GM23338 (cell line): ENCODE data around the gene ADORA3. TPM values are rescaled to one million over a fixed set of nuclear protein-coding genes. Genes with fewer than 3 reads are reported as not detected.

Experiments used
- ATAC-seq: fragments of 200-7000 bp; cut with Tn5 transposase; 3 replicates; pipeline ENCODE4 v1.9.1; 2020
- DNase-seq: peaks from one replicate; pipeline ENCODE4 v3.0.0-alpha.2; 2015; ENCODE audit warnings: low spot score
- H2AFZ ChIP-seq: fragments of 200-600 bp; sonication (generic); 2 replicates; pipeline ENCODE4 v1.8.0; 2016; ENCODE audit warnings: antibody characterized with exemption, mild to moderate bottlenecking, moderate library complexity
- H3F3A ChIP-seq: fragments of 200-600 bp; sonication (generic); replicated peaks from 2 replicates; pipeline ENCODE4 v1.8.0; 2017; ENCODE audit warnings: antibody characterized with exemption, mixed run types, low read depth
- H3K27ac ChIP-seq: fragments of 200-600 bp; sonication (generic); 2 replicates; pipeline ENCODE4 v1.6.1; 2016; ENCODE audit warnings: low read depth
- H3K27me3 ChIP-seq: fragments of 200-600 bp; sonication (generic); 2 replicates; pipeline ENCODE4 v1.8.0; 2016; ENCODE audit warnings: mild to moderate bottlenecking, mixed run types, moderate library complexity; ENCODE audit not compliant: insufficient read depth
- H3K36me3 ChIP-seq: fragments of 200-600 bp; sonication (generic); 2 replicates; pipeline ENCODE4 v1.8.0; 2016; ENCODE audit warnings: mild to moderate bottlenecking; ENCODE audit not compliant: insufficient read depth
- H3K4me1 ChIP-seq: fragments of 200-600 bp; sonication (generic); 2 replicates; pipeline ENCODE4 v1.8.0; 2016; ENCODE audit warnings: mild to moderate bottlenecking, moderate library complexity; ENCODE audit not compliant: insufficient read depth
- H3K4me2 ChIP-seq: fragments of 200-600 bp; sonication (generic); 2 replicates; pipeline ENCODE4 v1.7.1; 2017; ENCODE audit warnings: mixed run types
- H3K4me3 ChIP-seq: fragments of 200-600 bp; sonication (generic); 2 replicates; pipeline ENCODE4 v1.6.1; 2016; ENCODE audit warnings: mixed run types
- H3K79me2 ChIP-seq: fragments of 200-600 bp; sonication (generic); replicated peaks from 2 replicates; pipeline ENCODE4 v1.8.0; 2017; ENCODE audit warnings: mild to moderate bottlenecking; ENCODE audit not compliant: insufficient read depth
- H3K9me2 ChIP-seq: fragments of 200-600 bp; sonication (generic); 2 replicates; pipeline ENCODE4 v1.8.0; 2017; ENCODE audit not compliant: insufficient read depth
- H4K20me1 ChIP-seq: fragments of 200-600 bp; sonication (generic); replicated peaks from 2 replicates; pipeline ENCODE4 v1.8.0; 2017; ENCODE audit warnings: mild to moderate bottlenecking; ENCODE audit not compliant: insufficient read depth
- H3K27ac Mint-ChIP-seq: 2 replicates; pipeline ENCODE4 v1.8.0; 2020; ENCODE audit warnings: inconsistent platforms, mild to moderate bottlenecking, moderate library complexity, mixed read lengths
- H3K27me3 Mint-ChIP-seq: 3 replicates; pipeline ENCODE4 v1.8.0; 2022; ENCODE audit warnings: low read depth, mild to moderate bottlenecking, moderate library complexity, mixed read lengths, inconsistent platforms; ENCODE audit not compliant: insufficient read depth, poor library complexity
- H3K36me3 Mint-ChIP-seq: 3 replicates; pipeline ENCODE4 v1.8.0; 2021; ENCODE audit warnings: low read depth, mild to moderate bottlenecking, inconsistent platforms, moderate library complexity, mixed read lengths
- H3K4me1 Mint-ChIP-seq: 3 replicates; pipeline ENCODE4 v1.8.0; 2020; ENCODE audit warnings: mild to moderate bottlenecking, inconsistent platforms, mixed read lengths
- H3K4me3 Mint-ChIP-seq: 3 replicates; pipeline ENCODE4 v1.8.0; 2021; ENCODE audit warnings: moderate library complexity, mild to moderate bottlenecking, inconsistent platforms, mixed read lengths
- H3K9me3 Mint-ChIP-seq: 3 replicates; pipeline ENCODE4 v1.8.0; 2020; ENCODE audit warnings: moderate library complexity, mild to moderate bottlenecking, inconsistent platforms, mixed read lengths
- CREB1 ChIP-seq: fragments of 250-450 bp; sonication (Bioruptor Pico); IDR thresholded peaks from 2 replicates; pipeline ENCODE4 v1.5.0; 2020; ENCODE audit warnings: low read depth, mild to moderate bottlenecking, moderate library complexity
- EZH2 ChIP-seq: fragments of 200-600 bp; sonication (generic); IDR thresholded peaks from one replicate; pipeline ENCODE4 v1.8.0; 2017; ENCODE audit warnings: antibody characterized with exemption, mild to moderate bottlenecking, low read depth; ENCODE audit not compliant: unreplicated experiment
- EZH2phosphoT487 ChIP-seq: fragments of 200-600 bp; sonication (generic); IDR thresholded peaks from one replicate; pipeline ENCODE4 v1.8.1; 2018; ENCODE audit warnings: antibody characterized with exemption; ENCODE audit not compliant: unreplicated experiment
- NANOG ChIP-seq: IDR thresholded peaks from 2 replicates; pipeline ENCODE4 v1.6.1; 2016; ENCODE audit warnings: antibody characterized with exemption, borderline replicate concordance
- POLR2AphosphoS5 ChIP-seq: IDR thresholded peaks from 2 replicates; pipeline ENCODE4 v1.6.1; 2016; ENCODE audit warnings: antibody characterized with exemption, low read depth
- ZNF331 ChIP-seq: fragments of 250-450 bp; sonication (Bioruptor Pico); IDR thresholded peaks from 2 replicates; pipeline ENCODE4 v1.5.0; 2020; ENCODE audit warnings: low read depth, mild to moderate bottlenecking, moderate library complexity
- polyA plus RNA-seq: library from polyadenylated mRNA; unstranded; fragments of >200 nt; fragmentation: Nextera tagmentation; extraction: Ambion mirVana; gene quantifications from 2 replicates; pipeline ENCODE4 v1.2.1, GENCODE V29; 2016
- total RNA-seq: library from RNA; depleted of rRNA; stranded (reverse); fragments of >200 nt; shearing (Covaris generic); gene quantifications from 2 replicates; pipeline ENCODE4 v1.2.3, GENCODE V29; 2014
- TF ChIP-seq, protein P1 (sequence below), 2 experiments: fragments of 200-600 bp in 1 of 2; sonication (generic) in 1 of 2; conservative IDR thresholded peaks; 2 replicates each; pipeline versions ENCODE4 v1.5.1 to v1.6.1; 2016 to 2017; ENCODE audit warnings: antibody characterized with exemption in 2 of 2, low read depth in 2 of 2, mild to moderate bottlenecking in 2 of 2, moderate library complexity in 1 of 2
- TF ChIP-seq, protein P2 (sequence below): IDR thresholded peaks from 2 replicates; pipeline ENCODE4 v1.6.1; 2016; ENCODE audit warnings: antibody characterized with exemption
- TF ChIP-seq, protein P3 (sequence below): IDR thresholded peaks from one replicate; pipeline ENCODE4 v1.6.1; 2018; ENCODE audit warnings: antibody characterized with exemption; ENCODE audit not compliant: unreplicated experiment

ADORA3 gene
- total and polyA plus RNA-seq, 2 experiments from 2014 or later = not detected

DNA sequence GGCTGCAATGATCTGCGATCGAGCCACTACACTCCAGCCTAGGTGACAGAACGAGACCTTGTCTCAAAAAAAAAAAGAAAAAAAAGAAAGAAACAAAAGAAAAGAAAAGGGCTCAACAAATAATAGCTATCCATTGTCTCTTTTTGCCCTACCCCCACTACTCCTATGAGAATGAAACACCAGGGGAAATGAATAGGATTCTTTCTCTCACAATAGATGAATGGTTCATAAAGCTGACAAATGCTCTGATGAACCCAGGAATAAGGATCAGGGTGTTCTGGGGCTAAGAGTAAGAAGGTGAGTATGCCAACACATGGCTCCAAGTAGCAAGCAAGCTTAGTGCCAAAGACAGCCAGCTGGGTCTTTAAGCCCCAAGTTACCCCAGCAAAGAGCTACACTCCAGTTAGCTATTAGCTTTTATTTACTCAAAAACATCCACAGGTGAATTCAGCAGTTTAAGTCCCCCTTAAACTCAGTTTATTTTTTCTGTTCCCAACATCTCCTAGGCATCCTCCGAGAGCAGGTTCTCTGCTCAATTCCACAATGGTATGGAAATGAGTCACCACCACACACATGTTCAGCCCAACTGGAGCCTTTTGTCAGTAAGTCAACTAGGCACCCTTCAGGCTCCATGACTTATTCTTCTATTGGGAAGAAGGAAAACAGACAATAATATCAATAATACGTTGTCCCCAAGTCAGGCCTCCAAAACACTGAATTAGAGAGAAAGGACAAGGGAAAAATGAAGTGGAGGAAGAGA, 4.2 kb downstream of the ADORA3 start (continued):
- TF ChIP-seq ZNF331 (CRISPR knock-in tag) = no peak
- no peak for TF ChIP-seq NANOG
- TF ChIP-seq, protein P1, sequence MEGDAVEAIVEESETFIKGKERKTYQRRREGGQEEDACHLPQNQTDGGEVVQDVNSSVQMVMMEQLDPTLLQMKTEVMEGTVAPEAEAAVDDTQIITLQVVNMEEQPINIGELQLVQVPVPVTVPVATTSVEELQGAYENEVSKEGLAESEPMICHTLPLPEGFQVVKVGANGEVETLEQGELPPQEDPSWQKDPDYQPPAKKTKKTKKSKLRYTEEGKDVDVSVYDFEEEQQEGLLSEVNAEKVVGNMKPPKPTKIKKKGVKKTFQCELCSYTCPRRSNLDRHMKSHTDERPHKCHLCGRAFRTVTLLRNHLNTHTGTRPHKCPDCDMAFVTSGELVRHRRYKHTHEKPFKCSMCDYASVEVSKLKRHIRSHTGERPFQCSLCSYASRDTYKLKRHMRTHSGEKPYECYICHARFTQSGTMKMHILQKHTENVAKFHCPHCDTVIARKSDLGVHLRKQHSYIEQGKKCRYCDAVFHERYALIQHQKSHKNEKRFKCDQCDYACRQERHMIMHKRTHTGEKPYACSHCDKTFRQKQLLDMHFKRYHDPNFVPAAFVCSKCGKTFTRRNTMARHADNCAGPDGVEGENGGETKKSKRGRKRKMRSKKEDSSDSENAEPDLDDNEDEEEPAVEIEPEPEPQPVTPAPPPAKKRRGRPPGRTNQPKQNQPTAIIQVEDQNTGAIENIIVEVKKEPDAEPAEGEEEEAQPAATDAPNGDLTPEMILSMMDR (conservative IDR thresholded peaks at IDR 0.05; ENCODE audit: low read depth in 2 of 2) = no peak
- TF ChIP-seq, protein P2, sequence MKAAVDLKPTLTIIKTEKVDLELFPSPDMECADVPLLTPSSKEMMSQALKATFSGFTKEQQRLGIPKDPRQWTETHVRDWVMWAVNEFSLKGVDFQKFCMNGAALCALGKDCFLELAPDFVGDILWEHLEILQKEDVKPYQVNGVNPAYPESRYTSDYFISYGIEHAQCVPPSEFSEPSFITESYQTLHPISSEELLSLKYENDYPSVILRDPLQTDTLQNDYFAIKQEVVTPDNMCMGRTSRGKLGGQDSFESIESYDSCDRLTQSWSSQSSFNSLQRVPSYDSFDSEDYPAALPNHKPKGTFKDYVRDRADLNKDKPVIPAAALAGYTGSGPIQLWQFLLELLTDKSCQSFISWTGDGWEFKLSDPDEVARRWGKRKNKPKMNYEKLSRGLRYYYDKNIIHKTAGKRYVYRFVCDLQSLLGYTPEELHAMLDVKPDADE = no peak

DNA sequence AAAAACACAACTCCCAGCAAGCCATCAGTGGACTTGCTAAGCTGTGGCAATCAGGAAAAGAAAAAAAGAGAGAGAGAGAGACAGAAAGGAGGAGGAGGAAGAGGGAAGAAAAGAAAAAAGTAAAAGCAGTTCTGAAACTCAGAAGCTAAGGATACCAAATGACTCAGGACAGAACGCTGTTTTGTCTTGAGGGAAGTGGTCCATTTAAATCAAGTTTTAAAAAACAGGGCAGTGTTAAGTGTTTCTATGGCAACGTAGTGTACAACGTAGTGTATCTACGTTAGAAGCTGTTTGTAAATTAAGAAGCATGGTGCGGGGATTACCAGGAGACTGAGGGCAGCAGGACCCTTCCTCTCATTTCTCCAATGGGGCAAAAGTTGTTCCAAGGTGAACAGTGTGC, 5.8 kb downstream of the ADORA3 start:
- Histone ChIP-seq H3K9me2 (no peaks in the 10 kb centered on the region), H2AFZ (peak overlapping the region; percentile 73), H3K4me1 (no peaks in the 10 kb centered on the region), H3K79me2 (no peaks in the 10 kb centered on the region), H3F3A (no peaks in the 10 kb centered on the region), H3K4me3 (no peak overlapping the region), H3K27me3 (no peaks in the 10 kb centered on the region), H3K4me2 (no peak overlapping the region), H3K27ac (no peak overlapping the region), H4K20me1 (no peaks in the 10 kb centered on the region), H3K36me3 (no peaks in the 10 kb centered on the region)
- Mint-ChIP-seq H3K27me3 (no peaks in the 10 kb centered on the region), H3K36me3 (no peaks in the 10 kb centered on the region), H3K9me3 (peaks cover 3% of the 10 kb centered on the region; the same call in 2 of the 3 replicates), H3K4me3 (no peak overlapping the region), H3K27ac (no peak overlapping the region), H3K4me1 (peaks cover 5% of the 10 kb centered on the region; the same call in 2 of the 3 replicates)
- no peak for ATAC-seq
- DNase-seq = no peak
- TF ChIP-seq, protein P3, sequence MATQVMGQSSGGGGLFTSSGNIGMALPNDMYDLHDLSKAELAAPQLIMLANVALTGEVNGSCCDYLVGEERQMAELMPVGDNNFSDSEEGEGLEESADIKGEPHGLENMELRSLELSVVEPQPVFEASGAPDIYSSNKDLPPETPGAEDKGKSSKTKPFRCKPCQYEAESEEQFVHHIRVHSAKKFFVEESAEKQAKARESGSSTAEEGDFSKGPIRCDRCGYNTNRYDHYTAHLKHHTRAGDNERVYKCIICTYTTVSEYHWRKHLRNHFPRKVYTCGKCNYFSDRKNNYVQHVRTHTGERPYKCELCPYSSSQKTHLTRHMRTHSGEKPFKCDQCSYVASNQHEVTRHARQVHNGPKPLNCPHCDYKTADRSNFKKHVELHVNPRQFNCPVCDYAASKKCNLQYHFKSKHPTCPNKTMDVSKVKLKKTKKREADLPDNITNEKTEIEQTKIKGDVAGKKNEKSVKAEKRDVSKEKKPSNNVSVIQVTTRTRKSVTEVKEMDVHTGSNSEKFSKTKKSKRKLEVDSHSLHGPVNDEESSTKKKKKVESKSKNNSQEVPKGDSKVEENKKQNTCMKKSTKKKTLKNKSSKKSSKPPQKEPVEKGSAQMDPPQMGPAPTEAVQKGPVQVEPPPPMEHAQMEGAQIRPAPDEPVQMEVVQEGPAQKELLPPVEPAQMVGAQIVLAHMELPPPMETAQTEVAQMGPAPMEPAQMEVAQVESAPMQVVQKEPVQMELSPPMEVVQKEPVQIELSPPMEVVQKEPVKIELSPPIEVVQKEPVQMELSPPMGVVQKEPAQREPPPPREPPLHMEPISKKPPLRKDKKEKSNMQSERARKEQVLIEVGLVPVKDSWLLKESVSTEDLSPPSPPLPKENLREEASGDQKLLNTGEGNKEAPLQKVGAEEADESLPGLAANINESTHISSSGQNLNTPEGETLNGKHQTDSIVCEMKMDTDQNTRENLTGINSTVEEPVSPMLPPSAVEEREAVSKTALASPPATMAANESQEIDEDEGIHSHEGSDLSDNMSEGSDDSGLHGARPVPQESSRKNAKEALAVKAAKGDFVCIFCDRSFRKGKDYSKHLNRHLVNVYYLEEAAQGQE = no peak
- TF ChIP-seq POLR2AphosphoS5 = no peak
- TF ChIP-seq NANOG = no peak
- TF ChIP-seq EZH2phosphoT487 = no peak
- TF ChIP-seq, protein P1 (conservative IDR thresholded peaks at IDR 0.05; ENCODE audit: low read depth in 2 of 2) = no peak
- no peak for TF ChIP-seq EZH2
- no peak for TF ChIP-seq CREB1 (CRISPR knock-in tag)
